Loucy (cell line): Measurements from ENCODE around the gene WWOX.

Experiments
- EZH2phosphoT487 ChIP-seq: fragments of 200-600 bp; IDR thresholded peaks from 2 replicates; pipeline ENCODE4 v1.6.1; 2018; ENCODE audit warnings: antibody characterized with exemption, mild to moderate bottlenecking, moderate library complexity, borderline replicate concordance
- TF ChIP-seq, protein P1 (sequence below): fragments of 200-600 bp; sonication (generic); conservative IDR thresholded peaks from 2 replicates; pipeline ENCODE4 v1.5.1; 2014; ENCODE audit warnings: mild to moderate bottlenecking, antibody characterized with exemption, low read length

DNA sequence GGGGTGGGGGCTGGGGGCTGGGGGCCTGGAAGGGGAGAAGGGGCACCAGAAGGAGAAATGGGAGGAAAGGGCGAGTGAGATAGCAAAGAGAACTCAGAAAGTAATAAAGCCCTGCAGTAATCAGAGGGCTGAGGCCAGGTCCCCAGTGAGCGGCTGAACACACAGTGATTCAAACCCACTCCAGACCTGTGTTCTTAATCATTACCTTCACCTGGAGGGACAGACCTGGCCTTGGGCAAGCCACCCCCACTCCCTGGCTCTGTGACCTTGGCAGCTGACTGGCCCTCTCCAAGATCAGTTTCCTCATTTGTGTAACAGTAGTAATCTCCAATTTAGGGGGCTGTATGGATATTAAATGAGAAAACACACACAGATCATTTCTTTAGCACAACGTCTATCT is 150.4 kb downstream of the WWOX start:
- TF ChIP-seq, protein P1, sequence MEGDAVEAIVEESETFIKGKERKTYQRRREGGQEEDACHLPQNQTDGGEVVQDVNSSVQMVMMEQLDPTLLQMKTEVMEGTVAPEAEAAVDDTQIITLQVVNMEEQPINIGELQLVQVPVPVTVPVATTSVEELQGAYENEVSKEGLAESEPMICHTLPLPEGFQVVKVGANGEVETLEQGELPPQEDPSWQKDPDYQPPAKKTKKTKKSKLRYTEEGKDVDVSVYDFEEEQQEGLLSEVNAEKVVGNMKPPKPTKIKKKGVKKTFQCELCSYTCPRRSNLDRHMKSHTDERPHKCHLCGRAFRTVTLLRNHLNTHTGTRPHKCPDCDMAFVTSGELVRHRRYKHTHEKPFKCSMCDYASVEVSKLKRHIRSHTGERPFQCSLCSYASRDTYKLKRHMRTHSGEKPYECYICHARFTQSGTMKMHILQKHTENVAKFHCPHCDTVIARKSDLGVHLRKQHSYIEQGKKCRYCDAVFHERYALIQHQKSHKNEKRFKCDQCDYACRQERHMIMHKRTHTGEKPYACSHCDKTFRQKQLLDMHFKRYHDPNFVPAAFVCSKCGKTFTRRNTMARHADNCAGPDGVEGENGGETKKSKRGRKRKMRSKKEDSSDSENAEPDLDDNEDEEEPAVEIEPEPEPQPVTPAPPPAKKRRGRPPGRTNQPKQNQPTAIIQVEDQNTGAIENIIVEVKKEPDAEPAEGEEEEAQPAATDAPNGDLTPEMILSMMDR: no peak
- TF ChIP-seq EZH2phosphoT487: no peak
